Measurements from ENCODE around the gene CUL9. TPM values are rescaled to one million over a fixed set of nuclear protein-coding genes. Genes with fewer than 3 reads are reported as not detected.

Gene CUL9
- total RNA-seq, 1 experiment from 2014 or later: 39.6 TPM

DNA sequence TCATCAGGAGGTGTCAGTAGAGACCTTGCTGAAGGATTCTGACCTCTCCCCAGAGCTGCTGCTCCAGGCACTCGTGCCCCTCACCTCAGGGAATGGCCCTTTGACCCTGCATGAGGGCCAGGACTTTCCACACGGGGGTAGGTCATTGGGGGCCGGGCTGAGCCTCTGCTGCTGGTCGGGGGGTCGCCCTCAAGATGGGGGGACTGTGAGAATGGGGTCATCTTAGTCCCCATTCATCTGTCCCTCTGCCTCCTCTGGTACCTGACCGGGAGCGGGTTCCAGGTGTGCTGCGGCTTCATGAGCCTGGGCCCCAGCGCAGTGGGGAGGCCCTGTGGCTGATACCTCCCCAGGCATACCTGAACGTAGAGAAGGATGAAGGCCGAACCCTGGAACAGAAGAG lies 31.4 kb downstream of the CUL9 start:
- no peaks in the 10 kb centered on the region for H3K4me1 Mint-ChIP-seq (ENCODE audit: insufficient read depth, unreplicated experiment)
- intact Hi-C loops (cut with micrococcal nuclease): no loop called here
- POLR2A ChIA-PET: no interaction called here

GRCh38 chr6:43215066-43215465 lies 33.1 kb downstream of the CUL9 start:
- no TSS peak for BruUV-seq (replicated peaks)
- peaks cover 41% of the 10 kb centered on the region for H3K36me3 Mint-ChIP-seq (ENCODE audit: insufficient read depth, unreplicated experiment)
- intact Hi-C loops (cut with micrococcal nuclease): no loop called here
- H3K9me3 Mint-ChIP-seq (ENCODE audit: unreplicated experiment): no peaks in the 10 kb centered on the region
- TF ChIP-seq, protein P1, sequence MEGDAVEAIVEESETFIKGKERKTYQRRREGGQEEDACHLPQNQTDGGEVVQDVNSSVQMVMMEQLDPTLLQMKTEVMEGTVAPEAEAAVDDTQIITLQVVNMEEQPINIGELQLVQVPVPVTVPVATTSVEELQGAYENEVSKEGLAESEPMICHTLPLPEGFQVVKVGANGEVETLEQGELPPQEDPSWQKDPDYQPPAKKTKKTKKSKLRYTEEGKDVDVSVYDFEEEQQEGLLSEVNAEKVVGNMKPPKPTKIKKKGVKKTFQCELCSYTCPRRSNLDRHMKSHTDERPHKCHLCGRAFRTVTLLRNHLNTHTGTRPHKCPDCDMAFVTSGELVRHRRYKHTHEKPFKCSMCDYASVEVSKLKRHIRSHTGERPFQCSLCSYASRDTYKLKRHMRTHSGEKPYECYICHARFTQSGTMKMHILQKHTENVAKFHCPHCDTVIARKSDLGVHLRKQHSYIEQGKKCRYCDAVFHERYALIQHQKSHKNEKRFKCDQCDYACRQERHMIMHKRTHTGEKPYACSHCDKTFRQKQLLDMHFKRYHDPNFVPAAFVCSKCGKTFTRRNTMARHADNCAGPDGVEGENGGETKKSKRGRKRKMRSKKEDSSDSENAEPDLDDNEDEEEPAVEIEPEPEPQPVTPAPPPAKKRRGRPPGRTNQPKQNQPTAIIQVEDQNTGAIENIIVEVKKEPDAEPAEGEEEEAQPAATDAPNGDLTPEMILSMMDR (IDR thresholded peaks at IDR 0.05; ENCODE audit: unreplicated experiment): no peak
- no peak overlapping the region for H3K27ac Mint-ChIP-seq (ENCODE audit: low read depth, unreplicated experiment)
- ChIA-PET POLR2A (no interaction called here), CTCF (no interaction called here)
- no peaks in the 10 kb centered on the region for H3K27me3 Mint-ChIP-seq (ENCODE audit: insufficient read depth, unreplicated experiment)
- no peak for DNase-seq (ENCODE audit: unreplicated experiment)
- H3K4me3 Mint-ChIP-seq (ENCODE audit: unreplicated experiment): no peak overlapping the region
- no peaks in the 10 kb centered on the region for H3K4me1 Mint-ChIP-seq (ENCODE audit: insufficient read depth, unreplicated experiment)

More for the DNA sequence above, 31.4 kb downstream of the CUL9 start:
- Mint-ChIP-seq H3K4me3 (ENCODE audit: unreplicated experiment) (no peak overlapping the region), H3K36me3 (ENCODE audit: insufficient read depth, unreplicated experiment) (peaks cover 33% of the 10 kb centered on the region), H3K27me3 (ENCODE audit: insufficient read depth, unreplicated experiment) (no peaks in the 10 kb centered on the region), H3K9me3 (ENCODE audit: unreplicated experiment) (no peaks in the 10 kb centered on the region), H3K27ac (ENCODE audit: low read depth, unreplicated experiment) (no peak overlapping the region)
- no peak for DNase-seq (ENCODE audit: unreplicated experiment)
- CTCF ChIA-PET: interaction anchor here (1.0 to 1.8 kb wide), 2 partner anchors 16 to 21 kb away, joined by 5 to 6 read pairs; partner anchors contain the start of gene DNPH1
- BruUV-seq (replicated peaks): no TSS peak
- TF ChIP-seq, protein P1 (IDR thresholded peaks at IDR 0.05; ENCODE audit: unreplicated experiment): no peak

GRCh38 chr6:43216200-43216599 lies 34.2 kb downstream of the CUL9 start:
- BruUV-seq (replicated peaks): no TSS peak
- Mint-ChIP-seq H3K4me3 (ENCODE audit: unreplicated experiment) (no peak overlapping the region), H3K9me3 (ENCODE audit: unreplicated experiment) (no peaks in the 10 kb centered on the region), H3K27ac (ENCODE audit: low read depth, unreplicated experiment) (no peak overlapping the region), H3K4me1 (ENCODE audit: insufficient read depth, unreplicated experiment) (peaks cover 4% of the 10 kb centered on the region), H3K27me3 (ENCODE audit: insufficient read depth, unreplicated experiment) (no peaks in the 10 kb centered on the region), H3K36me3 (ENCODE audit: insufficient read depth, unreplicated experiment) (peaks cover 40% of the 10 kb centered on the region)
- no peak for DNase-seq (ENCODE audit: unreplicated experiment)
- POLR2A ChIA-PET: no interaction called here
- TF ChIP-seq, protein P1 (IDR thresholded peaks at IDR 0.05; ENCODE audit: unreplicated experiment): no peak
- intact Hi-C loops (cut with micrococcal nuclease): no loop called here
- CTCF ChIA-PET: no interaction called here

GRCh38 chr6:43217351-43217750 lies 35.4 kb downstream of the CUL9 start:
- H3K9me3 Mint-ChIP-seq (ENCODE audit: unreplicated experiment): no peaks in the 10 kb centered on the region
- ChIA-PET POLR2A (interaction anchor here (1.3 kb wide), 1 partner anchor 11 kb away, joined by 6 read pairs; no protein-coding TSS in a partner anchor), CTCF (interaction anchor here (0.8 to 1.4 kb wide), 4 partner anchors 11 to 91 kb away, joined by 3 to 4 read pairs (median 4); partner anchors contain the start of genes CRIP3 and DNPH1)
- TF ChIP-seq, protein P1 (IDR thresholded peaks at IDR 0.05; ENCODE audit: unreplicated experiment): no peak
- H3K27ac Mint-ChIP-seq (ENCODE audit: low read depth, unreplicated experiment): no peak overlapping the region
- H3K4me1 Mint-ChIP-seq (ENCODE audit: insufficient read depth, unreplicated experiment): peaks cover 12% of the 10 kb centered on the region
- BruUV-seq (replicated peaks): no TSS peak
- H3K27me3 Mint-ChIP-seq (ENCODE audit: insufficient read depth, unreplicated experiment): no peaks in the 10 kb centered on the region
- intact Hi-C loops (cut with micrococcal nuclease): no loop called here
- no peak overlapping the region for H3K4me3 Mint-ChIP-seq (ENCODE audit: unreplicated experiment)
- DNase-seq (ENCODE audit: unreplicated experiment): no peak
- peaks cover 47% of the 10 kb centered on the region for H3K36me3 Mint-ChIP-seq (ENCODE audit: insufficient read depth, unreplicated experiment)
